Measurements from ENCODE around the gene RGS7. TPM values are rescaled to one million over a fixed set of nuclear protein-coding genes. Genes with fewer than 3 reads are reported as not detected.
"Not testable (repeated sequence)": the region's sequence is repeated elsewhere in the genome, so short reads cannot be mapped to it uniquely, and the experiment has no call there.

The RGS7 gene
- total RNA-seq, 6 experiments from 2014 or later, result not detected

- Histone ChIP-seq H3K4me3 (no peak overlapping the region), H3K4me1 (no peaks in the 10 kb centered on the region), H3K36me3 (no peaks in the 10 kb centered on the region), H3K27ac (no peak overlapping the region), H3K27me3 (no peaks in the 10 kb centered on the region), H3K9me3 (no peaks in the 10 kb centered on the region)
- 59% methylated on average over 4 of the region's 4 CpGs for WGBS (ENCODE audit: insufficient coverage, low coverage, low lambda C conversion rate, missing lambda C conversion rate)
- ATAC-seq (no peak), DNase-seq (no peak)
- no peak for TF ChIP-seq CTCF (IDR thresholded peaks at IDR 0.05)
- intact Hi-C loops (cut with DNase I), result no loop called here
Observed at GRCh38 chr1:240737298-240737697, 619.7 kb downstream of the RGS7 start.

GRCh38 chr1:240734705-240735104 is 622.3 kb downstream of the RGS7 start:
- intact Hi-C loops (cut with DNase I); DNase-seq; H3K36me3 ChIP-seq; H3K9me3 ChIP-seq; ATAC-seq; H3K4me3 ChIP-seq; H3K4me1 ChIP-seq; H3K27me3 ChIP-seq; H3K27ac ChIP-seq: not testable (repeated sequence)
- WGBS (ENCODE audit: insufficient coverage, low coverage, low lambda C conversion rate, missing lambda C conversion rate), result 36% methylated on average over 3 of the region's 3 CpGs

DNA sequence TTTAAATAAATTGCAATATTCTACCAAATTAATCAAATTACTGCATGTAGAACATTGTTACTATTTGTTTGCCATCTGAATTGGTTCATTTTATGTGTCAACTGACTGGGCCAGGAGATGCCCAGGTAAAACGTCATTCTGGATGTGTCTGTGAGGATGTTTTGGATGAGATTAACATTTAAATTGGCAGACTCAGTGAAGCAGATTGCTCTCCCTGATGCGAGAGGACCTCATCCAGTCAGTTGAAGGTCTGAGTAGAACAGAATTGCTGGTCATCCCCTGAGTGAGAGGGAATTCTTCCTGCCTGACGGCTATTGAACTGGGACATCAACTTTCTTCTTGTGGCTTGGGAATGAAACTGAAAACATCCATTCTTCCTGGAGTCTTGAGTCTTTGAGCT is 623.0 kb downstream of the RGS7 start:
- no peak for DNase-seq
- WGBS (ENCODE audit: insufficient coverage, low coverage, low lambda C conversion rate, missing lambda C conversion rate), result 31% methylated on average over 3 of the region's 3 CpGs
- ATAC-seq, result no peak
- Histone ChIP-seq H3K27ac (no peak overlapping the region), H3K4me1 (no peaks in the 10 kb centered on the region), H3K36me3 (no peaks in the 10 kb centered on the region), H3K9me3 (no peaks in the 10 kb centered on the region), H3K27me3 (no peaks in the 10 kb centered on the region), H3K4me3 (no peak overlapping the region)
- intact Hi-C loops (cut with DNase I), result no loop called here
- TF ChIP-seq POLR2A (IDR thresholded peaks at IDR 0.05), result no peak

- no peaks in the 10 kb centered on the region for H3K27me3 ChIP-seq
- DNase-seq (no peak), ATAC-seq (peak; percentile 70 to 82 (median 76))
- no peaks in the 10 kb centered on the region for H3K4me1 ChIP-seq
- intact Hi-C loops (cut with DNase I), result no loop called here
- H3K27ac ChIP-seq, result no peak overlapping the region
- TF ChIP-seq CTCF (IDR thresholded peaks at IDR 0.05) (peak; percentile 27 to 62 (median 54)), POLR2A (IDR thresholded peaks at IDR 0.05) (no peak)
- H3K4me3 ChIP-seq, result no peak overlapping the region
- 1% methylated on average over 5 of the region's 5 CpGs for WGBS (ENCODE audit: insufficient coverage, low coverage, low lambda C conversion rate, missing lambda C conversion rate)
- H3K9me3 ChIP-seq, result no peaks in the 10 kb centered on the region
- H3K36me3 ChIP-seq, result no peaks in the 10 kb centered on the region
Observed at GRCh38 chr1:240732390-240732789, 624.6 kb downstream of the RGS7 start.

MicroRNAs encoded within 50 kb of the gene (microRNA counts, 767-probe panel; counts per million panel counts)
- 237 counts per million for microRNA hsa-miR-3123

Small RNAs within 50 kb of the gene (microRNA-seq; reads per million reads assigned to microRNA genes)
- 0 reads per million in 2 donors for gene MIR3123

Small RNAs within 50 kb of the gene (small RNA-seq; reads per million reads assigned to genes)
- 0 reads per million in 2 experiments for gene MIR3123

Other genes starting within 250 kb of the RGS7 start
- 100 to 1,000 TPM in 5 of 6 experiments, 10 to 100 TPM in 1; 95.0 to 126 (median 114) TPM for gene FH, start 162.6 kb upstream of the RGS7 start, total RNA-seq
- gene KMO, start 175.2 kb upstream of the RGS7 start, total RNA-seq, result 10 to 100 TPM; 25.4 to 57.3 (median 28.3) TPM

All from right lobe of liver (tissue), 6 donors.